Activated CD8-positive, alpha-beta memory T cell treated with anti-CD3 and anti-CD28 coated beads, Interleukin-2, amount 50 U/mL, for 48 hours (primary cell): Measurements from ENCODE around the gene TPSD1.
"Not testable (repeated sequence)": the region's sequence is repeated elsewhere in the genome, so short reads cannot be mapped to it uniquely, and the experiment has no call there.

ENCODE experiments used
- DNase-seq: peaks from one replicate; pipeline ENCODE4 v3.0.0-alpha.2; 2020

The TPSD1 gene

GRCh38 chr16:1283996-1284616 lies 28.2 kb downstream of the TPSD1 start:
- no peak for DNase-seq

- no peak for DNase-seq
Measured at GRCh38 chr16:1285669-1286512, 30.0 kb downstream of the TPSD1 start.

GRCh38 chr16:1286513-1287094 lies 30.7 kb downstream of the TPSD1 start:
- DNase-seq: no peak

GRCh38 chr16:1287982-1288670 lies 32.3 kb downstream of the TPSD1 start:
- DNase-seq: no peak

GRCh38 chr16:1288813-1289476 lies 33.1 kb downstream of the TPSD1 start:
- DNase-seq: no peak

- no peak for DNase-seq
Measured at GRCh38 chr16:1289477-1289866, 33.6 kb downstream of the TPSD1 start.

- no peak for DNase-seq
Measured at GRCh38 chr16:1290063-1290501, 34.2 kb downstream of the TPSD1 start.

GRCh38 chr16:1290860-1291575 lies 35.1 kb downstream of the TPSD1 start:
- DNase-seq: no peak

- no peak for DNase-seq
Measured at GRCh38 chr16:1291576-1291974, 35.7 kb downstream of the TPSD1 start.

GRCh38 chr16:1292208-1292607 lies 36.3 kb downstream of the TPSD1 start:
- not testable (repeated sequence) for DNase-seq

GRCh38 chr16:1292808-1293207 lies 36.9 kb downstream of the TPSD1 start:
- not testable (repeated sequence) for DNase-seq

- DNase-seq: no peak
Measured at GRCh38 chr16:1293921-1294656, 38.2 kb downstream of the TPSD1 start.

- DNase-seq: no peak
Measured at GRCh38 chr16:1295465-1295864, 39.6 kb downstream of the TPSD1 start.

GRCh38 chr16:1296688-1297017 lies 40.8 kb downstream of the TPSD1 start:
- DNase-seq: not testable (repeated sequence)

- no peak for DNase-seq
Measured at GRCh38 chr16:1297018-1297696, 41.3 kb downstream of the TPSD1 start.

- DNase-seq: no peak
Measured at GRCh38 chr16:1298406-1298805, 42.5 kb downstream of the TPSD1 start.

GRCh38 chr16:1299012-1299867 lies 43.4 kb downstream of the TPSD1 start:
- no peak for DNase-seq

GRCh38 chr16:1299868-1300203 lies 44.0 kb downstream of the TPSD1 start:
- no peak for DNase-seq

- DNase-seq: peak; percentile 91
Measured at GRCh38 chr16:1300664-1301476, 45.0 kb downstream of the TPSD1 start.
